B cell (primary cell): ENCODE results near the gene PPP1R14C. TPM values are rescaled to one million over a fixed set of nuclear protein-coding genes. Genes with fewer than 3 reads are reported as not detected.

Experiments
- ATAC-seq: fragments of 200-7000 bp; cut with Tn5 transposase; one replicate; pipeline ENCODE4 v1.10.0; 2021; ENCODE audit warnings: low read depth, mild to moderate bottlenecking, moderate number of reproducible peaks, moderate library complexity
- CTCF ChIA-PET: fragments of 350-600 bp; sonication (Branson Sonifier 250); formaldehyde crosslinking; loops from one replicate; lab custom pipeline; 2021; ENCODE audit warnings: antibody characterized with exemption, inconsistent platforms; lab: Charles Lee
- POLR2A ChIA-PET: fragments of 350-600 bp; sonication (Branson Sonifier 250); formaldehyde crosslinking; loops from one replicate; lab custom pipeline; 2021; ENCODE audit warnings: antibody characterized with exemption; lab: Charles Lee
- DNase-seq: peaks from one replicate; pipeline ENCODE4 v3.0.0; 2013
- H2AFZ ChIP-seq: 2 replicates; pipeline ENCODE4 v1.6.1; 2012; ENCODE audit warnings: mild to moderate bottlenecking, low read depth, low read length; ENCODE audit not compliant: insufficient read depth, poor library complexity, severe bottlenecking
- H3K27ac ChIP-seq, 2 donors: 1 replicate in 1 of 2; 2 replicates in 1 of 2; pipeline ENCODE4 v1.5.1; 2012 to 2013; ENCODE audit warnings: low read length in 2 of 2, mild to moderate bottlenecking in 2 of 2, moderate library complexity in 1 of 2
- H3K27me3 ChIP-seq, 4 experiments: fragments of 200-600 bp in 1 of 4; sonication (generic) in 1 of 4; replicated peaks in 1 of 4; 1 replicate in 2 of 4; 2 replicates in 2 of 4; pipeline versions ENCODE4 v1.6.1 to v1.7.0; 2013 to 2016; ENCODE audit warnings: low read length in 3 of 4, mild to moderate bottlenecking in 2 of 4, mixed read lengths in 1 of 4, moderate library complexity in 1 of 4; ENCODE audit not compliant: insufficient read depth in 4 of 4, control insufficient read depth in 3 of 4; ENCODE audit errors: control extremely low read depth in 1 of 4
- H3K36me3 ChIP-seq, 2 experiments: replicated peaks in 1 of 2; 1 replicate in 1 of 2; 2 replicates in 1 of 2; pipeline versions ENCODE4 v1.6.1 to v1.7.1; 2013; ENCODE audit warnings: low read length in 1 of 2; ENCODE audit not compliant: insufficient read depth in 2 of 2, control insufficient read depth in 1 of 2; ENCODE audit errors: control extremely low read depth in 1 of 2, extremely low read depth in 1 of 2
- H3K4me1 ChIP-seq, 2 donors: fragments of 200-600 bp in 1 of 2; sonication (generic) in 1 of 2; 1 replicate in 1 of 2; 2 replicates in 1 of 2; pipeline versions ENCODE4 v1.5.1 to v1.6.1; 2013 to 2017; ENCODE audit warnings: low read length in 2 of 2; ENCODE audit not compliant: control insufficient read depth in 2 of 2, insufficient read depth in 2 of 2
- H3K4me2 ChIP-seq: replicated peaks from 2 replicates; pipeline ENCODE3; 2012; ENCODE audit warnings: mild to moderate bottlenecking, low read depth, low read length; ENCODE audit not compliant: poor library complexity, severe bottlenecking
- H3K4me3 ChIP-seq, 5 experiments: fragments of 200-600 bp in 1 of 5; sonication (generic) in 1 of 5; 1 replicate in 3 of 5; 2 replicates in 2 of 5; pipeline versions ENCODE4 v1.5.1 to v1.7.0; 2011 to 2016; ENCODE audit warnings: low read length in 4 of 5, mild to moderate bottlenecking in 4 of 5, low read depth in 2 of 5, control low read depth in 1 of 5, moderate library complexity in 1 of 5; ENCODE audit not compliant: insufficient read depth in 1 of 5; ENCODE audit errors: control extremely low read depth in 1 of 5, extremely low read depth in 1 of 5
- H3K79me2 ChIP-seq: fragments of 200-600 bp; sonication (generic); one replicate; pipeline ENCODE4 v1.6.0; 2016; ENCODE audit warnings: low read length; ENCODE audit not compliant: control insufficient read depth, insufficient read depth
- H3K9ac ChIP-seq: fragments of 200-600 bp; sonication (generic); 2 replicates; pipeline ENCODE4 v1.6.1; 2017; ENCODE audit warnings: mild to moderate bottlenecking, low read length, moderate library complexity
- H3K9me3 ChIP-seq, 3 donors: one replicate each; pipeline versions ENCODE4 v1.6.1 to v1.7.1; 2013; ENCODE audit warnings: low read length in 2 of 3; ENCODE audit not compliant: control insufficient read depth in 2 of 3, insufficient read depth in 1 of 3; ENCODE audit errors: control extremely low read depth in 1 of 3
- H4K20me1 ChIP-seq: 2 replicates; pipeline ENCODE4 v1.6.0; 2012; ENCODE audit warnings: mild to moderate bottlenecking, low read length; ENCODE audit not compliant: insufficient read depth, control insufficient read depth, poor library complexity, severe bottlenecking
- H3K27ac Mint-ChIP-seq: one replicate; pipeline ENCODE4 v1.8.0; 2021; ENCODE audit warnings: mixed read lengths
- H3K27me3 Mint-ChIP-seq: one replicate; pipeline ENCODE4 v1.8.0; 2021; ENCODE audit warnings: mixed read lengths
- H3K4me1 Mint-ChIP-seq: one replicate; pipeline ENCODE4 v1.8.0; 2021; ENCODE audit warnings: mixed read lengths
- H3K4me3 Mint-ChIP-seq: one replicate; pipeline ENCODE4 v1.8.0; 2021; ENCODE audit warnings: mixed read lengths
- H3K9me3 Mint-ChIP-seq: one replicate; pipeline ENCODE4 v1.8.0; 2022; ENCODE audit warnings: mixed read lengths; ENCODE audit not compliant: insufficient read depth
- CTCF ChIP-seq: fragments of 200-600 bp; IDR thresholded peaks from one replicate; pipeline ENCODE4 v1.8.0; 2022; ENCODE audit warnings: antibody characterized with exemption, mild to moderate bottlenecking
- EZH2 ChIP-seq: IDR thresholded peaks from 2 replicates; pipeline ENCODE4 v1.6.1; 2012; ENCODE audit warnings: borderline replicate concordance, low read depth, mild to moderate bottlenecking, moderate library complexity, low read length; ENCODE audit not compliant: insufficient read depth, poor library complexity, severe bottlenecking
- WGBS: methylation state at CpG from one replicate; pipeline ENCODE4 v1.1.5; 2013; ENCODE audit warnings: missing lambda C conversion rate; ENCODE audit not compliant: insufficient coverage; 5-methylcytosine and 5-hydroxymethylcytosine counted together
- intact Hi-C: fragments of 100-400 bp; cut with micrococcal nuclease; formaldehyde crosslinking; loops from one replicate; pipeline ENCODE4 v1.10.0; 2022
- polyA plus RNA-seq: library from polyadenylated mRNA; depleted of rRNA; stranded (reverse); fragments of >200 nt; gene quantifications from 2 replicates; pipeline ENCODE4 v1.2.3, GENCODE V29; 2012
- total RNA-seq, 2 donors: library from RNA; stranded (reverse); fragments of 120-200 nt in 1 of 2; gene quantifications; 1 replicate in 1 of 2; 2 replicates in 1 of 2; pipeline versions ENCODE4 v1.2.3 to v1.2.4, GENCODE V29; 2013 to 2022

Gene PPP1R14C
- total and polyA plus RNA-seq, 2 donors (not counting 1 experiment from before 2014, with no cell fraction given) = not detected

DNA sequence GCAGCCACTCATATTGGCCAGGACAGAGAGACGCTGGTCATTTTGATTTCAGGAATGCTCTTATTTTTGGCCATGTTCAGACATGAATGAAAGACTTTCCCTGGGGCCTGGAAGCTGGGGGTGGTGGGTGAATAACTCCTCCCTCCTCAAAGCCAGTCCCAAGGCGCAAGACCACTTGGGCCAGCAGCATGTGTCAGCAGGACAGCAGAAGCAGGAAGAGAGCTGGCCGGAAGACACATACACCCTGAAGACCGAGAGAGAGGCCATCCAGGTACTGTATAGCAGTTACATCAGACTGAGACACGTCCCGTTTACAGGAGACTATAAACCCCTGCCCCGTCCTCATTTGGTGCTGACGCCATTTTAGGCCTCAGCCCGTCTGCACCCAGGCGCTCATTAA, 44.7 kb upstream of the PPP1R14C start:
- Histone ChIP-seq H4K20me1 (no peaks in the 10 kb centered on the region), H3K27me3 (peaks cover 0 to 11% (median 1%) of the 10 kb centered on the region in 4 experiments), H3K79me2 (no peaks in the 10 kb centered on the region), H2AFZ (no peak overlapping the region), H3K36me3 (no peaks in the 10 kb centered on the region), H3K4me3 (no peak overlapping the region), H3K4me2 (no peak overlapping the region), H3K27ac (no peak overlapping the region), H3K9me3 (no peaks in the 10 kb centered on the region), H3K4me1 (no peaks in the 10 kb centered on the region), H3K9ac (no peak overlapping the region)
- ChIA-PET POLR2A (no interaction called here), CTCF (no interaction called here)
- Mint-ChIP-seq H3K27ac (no peak overlapping the region), H3K9me3 (no peaks in the 10 kb centered on the region), H3K4me3 (no peak overlapping the region), H3K4me1 (peaks cover 4% of the 10 kb centered on the region), H3K27me3 (peaks cover 18% of the 10 kb centered on the region)
- DNase-seq = no peak
- intact Hi-C loops = no loop called here
- TF ChIP-seq EZH2 = no peak
- TF ChIP-seq CTCF = no peak
- WGBS = 87% methylated on average over 8 of the region's 10 CpGs
- ATAC-seq = no peak

DNA sequence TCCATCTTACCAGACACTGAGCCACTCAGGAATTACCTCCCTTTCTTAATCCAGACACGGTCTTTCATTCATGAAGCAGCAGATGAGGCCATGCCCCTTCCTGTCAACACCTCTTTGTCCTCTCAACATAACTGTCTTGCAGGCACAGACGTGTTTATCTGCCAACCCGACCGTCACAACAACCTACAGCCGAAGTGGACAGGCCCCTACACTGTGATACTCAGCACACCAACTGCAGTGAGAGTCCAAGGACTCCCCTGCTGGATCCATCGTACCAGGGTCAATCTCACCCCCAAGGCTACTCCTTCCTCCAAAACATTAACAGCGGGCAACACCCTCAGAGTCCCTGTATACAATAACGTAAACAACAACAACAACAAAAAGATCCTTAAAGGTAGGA, 43.3 kb upstream of the PPP1R14C start:
- Mint-ChIP-seq H3K4me1 (peaks cover 4% of the 10 kb centered on the region), H3K27ac (no peak overlapping the region), H3K4me3 (no peak overlapping the region), H3K9me3 (no peaks in the 10 kb centered on the region), H3K27me3 (peaks cover 12% of the 10 kb centered on the region)
- no peak for DNase-seq
- no peak overlapping the region for H2AFZ ChIP-seq
- H4K20me1 ChIP-seq = no peaks in the 10 kb centered on the region
- ChIA-PET POLR2A (no interaction called here), CTCF (no interaction called here)
- no peak overlapping the region for H3K4me2 ChIP-seq
- H3K27me3 ChIP-seq = peaks cover 0 to 7% (median 1%) of the 10 kb centered on the region in 4 experiments
- H3K27ac ChIP-seq = no peak overlapping the region
- H3K4me3 ChIP-seq = no peak overlapping the region
- intact Hi-C loops = no loop called here
- TF ChIP-seq EZH2 (no peak), CTCF (no peak)
- no peaks in the 10 kb centered on the region for H3K9me3 ChIP-seq
- WGBS = 92% methylated on average over 8 of the region's 8 CpGs
- no peaks in the 10 kb centered on the region for H3K36me3 ChIP-seq
- ATAC-seq = no peak
- H3K79me2 ChIP-seq = no peaks in the 10 kb centered on the region
- no peaks in the 10 kb centered on the region for H3K4me1 ChIP-seq
- no peak overlapping the region for H3K9ac ChIP-seq
